Inferior parietal cortex (tissue), 1 donor: ENCODE measurements around the gene RPRML.
"Not testable (repeated sequence)": the region's sequence is repeated elsewhere in the genome, so short reads cannot be mapped to it uniquely, and the experiment has no call there.

Experiments
- DNase-seq: peaks from one replicate; pipeline ENCODE4 v3.0.0-alpha.2; 2016; ENCODE audit errors: extremely low spot score

The RPRML gene

DNA sequence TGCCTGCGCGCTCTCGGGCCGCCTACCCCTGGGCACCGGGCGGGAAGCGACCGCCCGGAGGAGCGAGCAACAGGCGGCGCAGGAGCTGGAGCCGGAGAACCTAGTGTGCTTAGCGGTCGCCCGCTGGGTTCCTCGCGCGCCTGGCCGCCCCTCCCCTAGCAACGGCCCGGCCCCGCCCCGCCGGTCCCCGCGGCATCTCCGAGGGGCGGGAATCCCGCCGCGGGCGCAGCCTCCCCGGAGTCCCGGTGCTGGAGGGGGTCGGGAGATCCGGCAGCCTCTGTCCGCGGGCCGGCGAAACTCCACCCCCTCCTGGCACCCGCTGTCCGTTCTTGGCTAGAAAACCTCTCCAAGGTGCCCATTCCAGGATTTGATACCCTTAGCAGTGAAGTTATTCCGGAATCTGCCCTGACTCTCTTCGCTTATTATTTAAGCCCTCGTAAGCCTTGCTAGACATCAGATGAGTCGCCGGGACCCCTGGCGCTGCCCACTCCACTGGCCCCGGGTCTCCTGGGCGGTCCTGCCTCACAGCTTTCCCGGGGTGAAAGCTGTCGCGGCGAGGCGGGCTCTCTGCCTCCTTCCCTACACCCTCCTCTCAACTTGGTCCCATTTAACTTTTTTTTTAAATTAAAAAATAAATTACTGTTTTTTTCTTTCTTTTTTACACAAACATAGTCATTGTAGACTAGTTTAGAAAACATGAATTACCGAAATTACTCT lies at the start of gene RPRML:
RPRML (minus strand) TSS at position 107 of the 717 bp plus-strand sequence. CDS start 246 bp downstream, outside the sequence.
- no peak for DNase-seq

DNA sequence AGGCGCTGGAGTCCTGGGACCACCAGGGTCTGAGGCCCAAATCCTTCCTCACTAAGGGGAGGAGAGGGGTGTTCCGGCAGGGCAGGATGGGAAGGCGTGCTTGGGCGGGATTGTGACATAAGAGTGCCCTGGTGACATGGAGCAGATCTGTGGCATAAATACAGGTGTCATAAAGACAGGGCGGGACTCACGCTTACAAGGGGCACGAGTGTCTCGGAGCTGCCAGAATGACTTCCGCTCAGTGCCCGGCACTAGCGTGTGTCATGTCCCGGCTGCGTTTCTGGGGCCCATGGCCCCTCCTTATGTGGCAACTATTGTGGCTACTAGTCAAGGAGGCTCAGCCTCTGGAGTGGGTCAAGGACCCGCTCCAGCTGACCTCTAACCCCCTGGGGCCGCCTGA lies 37.9 kb upstream of the RPRML start:
- not testable (repeated sequence) for DNase-seq

DNA sequence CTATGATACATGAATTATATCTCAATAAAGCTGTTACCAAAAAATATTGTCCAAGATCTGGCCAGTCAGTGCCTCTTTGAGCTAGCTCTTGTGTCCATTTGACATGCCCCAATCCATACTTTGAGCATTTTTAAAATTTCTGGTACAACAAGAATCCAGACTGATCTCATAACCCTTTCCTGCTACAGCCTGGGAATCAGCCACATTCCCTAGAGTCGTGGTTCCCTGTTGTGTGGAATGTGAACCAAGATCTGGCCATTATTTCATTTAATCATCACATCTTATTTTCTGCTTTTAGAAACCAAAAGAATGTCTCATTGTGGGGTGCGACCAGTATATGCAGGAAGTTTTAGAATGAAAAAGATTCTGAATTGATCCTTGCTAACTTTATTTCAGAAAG lies 34.3 kb upstream of the RPRML start:
- no peak for DNase-seq

DNA sequence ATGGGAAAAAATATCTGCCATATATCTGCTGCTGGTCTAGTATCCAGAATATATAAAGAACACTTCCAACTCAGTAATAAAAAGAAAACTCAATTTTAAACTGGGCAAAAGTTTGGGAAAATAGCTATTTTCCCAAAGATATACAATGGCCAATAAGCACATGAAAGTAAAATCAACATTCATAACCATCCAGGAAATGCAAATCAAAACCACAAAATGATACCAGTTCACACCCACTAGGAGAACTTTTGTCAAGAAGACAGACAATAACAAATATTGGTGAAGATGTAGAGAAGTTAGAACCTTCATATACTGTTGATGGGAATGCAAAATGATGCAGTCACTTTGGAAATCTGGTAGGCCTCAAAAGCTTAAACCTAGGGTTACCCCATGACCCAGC lies 33.4 kb upstream of the RPRML start:
- DNase-seq: no peak

DNA sequence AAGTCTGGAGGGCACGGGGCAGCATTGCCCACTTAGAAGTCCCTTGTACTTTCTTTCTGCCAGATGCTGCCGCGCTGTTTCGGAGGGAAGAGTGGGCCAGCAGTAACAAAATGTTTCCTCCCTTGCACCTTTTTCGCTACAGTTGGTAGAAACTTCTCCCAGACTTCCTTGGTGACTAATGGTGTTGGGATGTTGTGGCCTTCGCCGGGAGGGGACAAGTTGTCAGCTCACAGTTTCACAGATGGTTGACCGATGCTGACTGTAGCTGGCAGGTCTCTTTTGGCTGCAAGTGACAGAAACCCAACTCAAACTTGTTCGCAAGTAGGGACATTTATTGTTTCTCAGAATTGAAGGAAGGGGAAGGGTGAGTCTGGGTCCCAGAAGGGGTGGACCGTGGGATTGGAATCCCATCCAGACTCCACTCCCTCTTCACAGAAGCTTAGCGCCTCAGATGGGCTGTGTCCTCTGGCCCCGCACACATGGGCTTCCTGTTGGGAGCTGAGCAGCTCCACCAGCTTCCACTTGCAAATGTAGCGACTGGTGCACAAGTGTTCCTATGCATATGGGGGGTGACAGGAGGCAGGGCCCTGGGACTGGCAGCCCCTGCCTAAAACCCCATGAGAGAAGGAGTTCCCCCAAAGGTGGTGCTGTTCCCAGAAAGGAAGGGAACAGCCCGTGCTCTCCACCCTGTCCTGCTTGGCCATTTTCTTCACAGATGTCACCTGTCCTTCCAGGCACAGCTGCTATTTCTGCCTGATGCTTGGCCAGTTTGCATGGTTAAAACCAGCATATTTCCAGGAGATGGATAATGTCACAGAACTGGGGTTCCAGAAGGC lies 30.9 kb upstream of the RPRML start:
- DNase-seq: no peak

DNA sequence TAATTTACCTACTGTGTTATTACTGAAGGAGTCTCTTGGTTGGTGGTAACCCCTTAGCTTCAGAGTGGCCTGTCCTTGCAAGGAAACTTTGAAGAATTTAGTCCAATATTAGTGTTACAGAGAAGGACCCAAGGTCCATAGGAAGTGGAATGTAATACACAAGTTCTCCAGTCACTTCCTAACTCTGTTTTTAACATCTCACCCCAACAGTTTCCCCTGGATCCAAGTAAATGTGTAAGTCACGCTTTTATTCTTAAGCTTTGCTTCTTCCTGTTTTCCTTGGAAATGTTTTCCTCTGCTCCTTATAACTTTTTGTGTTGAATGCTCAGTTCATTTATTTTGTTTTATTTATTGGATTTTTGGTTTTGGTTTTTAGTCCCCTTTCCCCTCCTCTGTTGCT lies 25.9 kb upstream of the RPRML start:
- no peak for DNase-seq

DNA sequence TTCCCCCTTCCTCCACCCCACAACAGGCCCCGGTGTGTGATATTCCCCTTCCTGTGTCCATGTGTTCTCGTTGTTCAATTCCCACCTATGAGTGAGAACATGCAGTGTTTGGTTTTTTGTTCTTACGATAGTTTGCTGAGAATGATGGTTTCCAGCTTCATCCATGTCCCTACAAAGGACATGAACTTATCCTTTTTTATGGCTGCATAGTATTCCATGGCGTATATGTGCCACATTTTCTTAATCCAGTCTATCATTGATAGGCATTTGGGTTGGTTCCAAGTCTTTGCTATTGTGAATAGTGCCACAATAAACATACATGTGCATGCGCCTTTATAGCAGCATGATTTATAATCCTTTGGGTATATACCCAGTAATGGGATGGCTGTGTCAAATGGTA lies 24.8 kb upstream of the RPRML start:
- DNase-seq: not testable (repeated sequence)

DNA sequence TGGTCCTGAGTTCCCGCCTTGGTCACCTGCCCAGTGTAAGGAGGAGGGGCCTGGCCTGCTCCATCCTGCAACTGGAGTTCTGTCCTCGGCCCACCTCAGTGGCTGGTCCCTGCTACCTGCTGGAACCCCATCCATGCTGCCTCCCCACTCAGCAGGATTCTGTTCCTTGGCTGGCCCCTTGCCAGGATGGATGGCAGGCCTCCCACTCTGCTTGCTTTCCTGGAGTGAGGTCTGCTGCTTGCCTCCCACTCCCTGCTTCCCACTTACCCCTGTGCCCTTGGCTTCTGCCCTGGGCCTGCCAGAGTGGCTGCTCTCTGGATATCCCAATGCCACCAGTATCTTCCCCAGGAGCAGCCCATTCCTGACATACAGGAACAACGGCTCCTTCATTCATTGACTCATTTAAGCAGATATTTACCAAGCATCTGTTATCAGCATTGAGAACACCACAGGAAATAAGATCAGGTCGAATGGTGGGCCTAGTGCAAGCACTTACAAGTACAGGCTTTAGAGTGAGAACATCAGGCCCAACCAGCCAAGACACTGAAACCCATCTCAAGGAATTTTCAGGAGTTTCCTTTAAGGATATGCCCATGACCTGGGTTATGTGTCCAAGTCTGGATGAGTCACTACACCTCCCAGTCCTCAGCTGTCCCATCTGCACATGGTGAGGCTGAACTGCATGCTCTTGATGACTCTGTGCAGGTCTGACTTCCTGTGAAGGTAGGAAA lies 17.0 kb upstream of the RPRML start:
- no peak for DNase-seq

DNA sequence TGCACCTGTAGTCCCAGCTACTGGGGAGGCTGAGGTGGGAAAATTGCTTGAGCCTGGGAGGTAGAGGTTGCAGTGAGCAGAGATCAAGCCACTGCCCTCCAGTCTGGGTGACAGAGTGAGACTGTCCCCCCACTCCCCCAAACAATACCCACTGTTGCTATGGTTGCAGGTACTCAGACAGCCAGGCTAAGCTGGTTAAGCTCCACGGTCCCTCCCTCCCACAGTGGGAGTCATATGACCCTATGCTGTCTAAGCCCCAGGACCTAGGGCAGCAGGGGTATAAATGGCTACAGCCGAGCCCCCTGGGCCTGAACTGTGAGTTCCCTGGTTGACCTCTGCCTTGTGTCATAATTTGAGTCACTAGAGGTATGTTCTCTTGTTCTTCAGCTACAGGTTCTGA lies 15.9 kb upstream of the RPRML start:
- no peak for DNase-seq

DNA sequence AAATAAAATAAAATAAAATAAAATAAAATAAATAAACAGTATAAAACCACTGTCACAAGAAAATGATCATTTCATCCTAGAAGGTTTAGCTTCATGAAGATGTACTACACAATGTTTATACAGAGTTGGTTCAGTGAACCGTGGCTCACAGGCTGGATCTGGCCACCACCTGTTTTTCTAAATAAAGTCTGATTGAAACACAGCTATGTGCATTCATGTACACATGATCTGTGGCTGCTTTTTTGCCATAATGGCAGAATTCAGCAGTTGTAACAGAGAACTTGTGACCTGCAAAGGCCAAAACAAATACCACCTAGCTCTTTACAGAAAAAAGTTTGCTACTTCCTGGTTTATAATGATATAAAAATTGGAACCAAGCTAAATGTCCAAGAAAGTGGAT lies 12.6 kb upstream of the RPRML start:
- no peak for DNase-seq

DNA sequence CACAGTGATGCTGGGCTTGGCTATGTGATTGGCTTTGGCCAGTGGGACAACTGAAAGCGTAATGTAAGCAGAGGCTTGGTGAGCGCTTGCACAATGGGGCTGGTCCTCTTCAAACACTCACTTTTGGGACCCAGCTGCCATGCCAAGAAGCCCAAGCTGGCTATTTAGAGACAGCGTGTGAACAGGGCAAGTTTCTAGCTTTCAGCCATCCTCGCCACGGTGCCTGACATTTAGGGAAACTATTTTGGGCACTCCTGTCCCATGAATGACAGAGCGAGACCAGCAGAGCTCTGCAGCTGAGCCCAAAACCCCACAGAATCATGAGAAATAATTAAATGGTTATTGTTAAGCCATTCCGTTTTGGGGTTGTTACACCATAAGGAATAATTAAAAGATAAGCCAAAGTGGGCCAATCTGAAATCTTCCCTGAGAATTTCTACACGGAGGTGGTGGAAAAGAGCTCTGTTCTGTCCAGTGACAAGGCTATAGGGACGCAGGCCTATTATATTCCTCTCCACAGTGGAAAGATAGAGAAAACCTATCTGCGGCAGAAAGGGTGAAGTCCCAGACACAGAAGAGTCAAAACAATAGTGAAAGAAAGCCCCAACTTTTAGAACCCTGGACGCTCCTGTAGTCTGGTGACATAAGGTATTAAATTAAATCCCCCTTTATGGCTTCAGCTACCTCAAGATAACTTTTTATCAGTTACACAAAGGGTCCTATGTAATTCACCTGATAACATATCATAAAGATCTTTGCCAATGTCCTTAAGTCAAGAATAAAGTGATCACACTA lies 10.8 kb upstream of the RPRML start:
- no peak for DNase-seq

DNA sequence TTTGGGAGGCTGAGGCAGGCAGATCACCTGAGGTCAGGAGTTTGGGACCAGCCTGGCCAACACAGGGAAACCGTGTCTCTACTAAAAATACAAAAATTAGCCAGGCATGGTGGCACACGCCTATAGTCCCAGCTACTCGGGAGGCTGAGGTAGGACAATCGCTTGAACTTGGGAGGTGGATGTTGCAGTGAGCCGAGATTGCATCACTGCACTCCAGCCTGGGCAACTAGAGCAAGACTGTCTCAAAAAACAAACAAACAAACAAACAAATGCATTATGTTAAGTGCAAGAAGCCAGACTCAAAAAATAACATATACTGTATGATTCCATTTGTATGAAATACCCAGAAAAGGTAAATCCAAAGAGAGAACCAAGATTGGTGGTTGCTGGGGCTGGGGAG lies 8.9 kb upstream of the RPRML start:
- not testable (repeated sequence) for DNase-seq

DNA sequence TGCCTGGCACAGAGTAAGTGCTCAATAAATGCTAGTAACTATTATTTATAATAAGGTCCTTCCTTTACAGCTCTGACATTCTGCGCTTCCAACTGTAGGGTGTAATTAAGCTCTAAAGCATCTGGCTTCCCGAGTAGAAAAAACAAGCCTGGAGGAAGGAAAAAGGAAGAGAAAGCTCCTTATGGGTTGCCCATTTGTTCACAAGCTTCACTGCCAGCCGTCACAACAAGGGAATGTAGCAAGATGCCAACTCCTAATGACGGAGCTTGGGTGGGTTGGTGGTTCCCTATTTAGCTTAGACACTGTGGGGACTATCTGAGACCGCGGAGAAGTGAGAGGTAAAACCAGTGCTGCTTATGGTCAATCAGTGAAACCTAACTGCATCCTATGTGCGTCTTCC lies 7.3 kb upstream of the RPRML start:
- DNase-seq: no peak

DNA sequence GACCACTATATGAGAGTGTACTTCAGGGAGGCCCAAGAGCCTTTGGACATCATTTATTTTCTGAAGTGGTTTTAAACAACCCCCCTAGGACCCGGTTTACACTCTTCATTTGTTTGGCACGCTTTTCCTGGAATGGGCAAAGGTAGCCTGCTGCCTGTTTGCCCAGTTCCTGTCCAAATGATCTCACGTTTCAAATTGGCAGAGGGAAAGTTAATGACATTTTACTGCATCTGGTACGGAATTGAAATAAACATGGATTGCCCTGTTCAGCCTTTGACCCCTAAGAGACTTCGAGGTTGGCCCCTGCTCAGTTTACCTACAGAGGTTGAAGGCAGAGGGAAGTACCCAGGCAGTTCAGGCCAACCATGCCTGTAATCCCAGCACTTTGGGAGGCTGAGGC lies 5.8 kb upstream of the RPRML start:
- no peak for DNase-seq

DNA sequence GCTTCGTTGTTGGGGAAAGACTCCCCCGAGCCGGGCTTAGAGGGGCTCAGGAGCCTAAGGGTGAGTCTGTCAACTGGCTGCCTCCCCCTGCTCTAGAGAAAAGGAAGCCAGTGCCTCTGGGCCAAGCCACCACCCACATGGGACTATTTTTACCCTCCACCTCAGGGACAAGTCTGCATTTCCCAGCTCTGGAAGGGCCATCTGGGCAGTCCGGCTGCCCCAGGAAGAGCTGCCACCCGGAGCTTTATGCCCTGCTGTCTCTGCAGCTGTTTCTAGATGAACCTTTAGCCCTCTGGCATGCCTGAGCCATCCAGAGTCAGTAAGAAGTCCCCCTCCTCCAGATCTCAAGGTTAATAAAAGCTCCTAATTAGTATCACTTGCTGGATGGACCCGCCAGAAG lies 5.3 kb upstream of the RPRML start:
- DNase-seq: no peak

DNA sequence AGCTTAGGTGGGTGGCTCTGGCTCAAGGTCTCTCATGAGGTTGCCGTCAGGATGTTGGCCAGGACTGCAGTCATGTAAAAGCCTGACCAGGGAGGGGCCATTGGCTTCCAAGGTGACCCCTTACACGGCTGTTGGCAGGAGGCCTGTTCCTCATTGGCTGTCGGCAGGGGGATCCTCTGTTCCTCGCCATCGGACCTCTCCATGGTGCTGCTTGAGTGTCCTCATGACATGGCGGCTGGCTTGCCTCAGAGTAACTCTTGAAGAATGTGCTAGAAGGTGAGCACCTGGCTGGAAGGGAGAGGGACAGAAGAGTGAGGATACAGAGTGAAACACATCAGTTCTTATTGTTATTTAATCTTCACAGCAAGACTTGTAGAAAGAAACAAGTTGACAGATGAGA lies 4.7 kb upstream of the RPRML start:
- no peak for DNase-seq

DNA sequence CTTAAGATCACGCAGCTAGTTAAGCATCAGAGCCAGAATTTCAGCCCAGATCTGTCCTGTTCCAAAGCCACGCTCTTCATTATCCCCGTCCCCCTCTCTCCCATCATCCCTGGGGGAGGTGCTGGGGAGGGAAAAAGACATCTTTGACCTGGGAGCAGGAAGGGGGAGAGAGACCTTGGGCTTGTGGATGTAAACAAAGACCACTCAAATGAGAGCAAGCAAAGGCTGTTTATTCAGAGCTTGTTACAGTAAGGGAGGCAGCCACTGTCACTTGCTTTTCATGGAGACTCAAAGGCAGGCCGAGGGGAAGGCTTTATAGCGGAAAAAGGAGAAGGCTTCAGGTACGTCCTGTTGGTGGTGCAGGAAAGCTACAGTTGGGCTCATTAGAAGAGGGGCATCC lies 3.5 kb upstream of the RPRML start:
- DNase-seq: no peak

DNA sequence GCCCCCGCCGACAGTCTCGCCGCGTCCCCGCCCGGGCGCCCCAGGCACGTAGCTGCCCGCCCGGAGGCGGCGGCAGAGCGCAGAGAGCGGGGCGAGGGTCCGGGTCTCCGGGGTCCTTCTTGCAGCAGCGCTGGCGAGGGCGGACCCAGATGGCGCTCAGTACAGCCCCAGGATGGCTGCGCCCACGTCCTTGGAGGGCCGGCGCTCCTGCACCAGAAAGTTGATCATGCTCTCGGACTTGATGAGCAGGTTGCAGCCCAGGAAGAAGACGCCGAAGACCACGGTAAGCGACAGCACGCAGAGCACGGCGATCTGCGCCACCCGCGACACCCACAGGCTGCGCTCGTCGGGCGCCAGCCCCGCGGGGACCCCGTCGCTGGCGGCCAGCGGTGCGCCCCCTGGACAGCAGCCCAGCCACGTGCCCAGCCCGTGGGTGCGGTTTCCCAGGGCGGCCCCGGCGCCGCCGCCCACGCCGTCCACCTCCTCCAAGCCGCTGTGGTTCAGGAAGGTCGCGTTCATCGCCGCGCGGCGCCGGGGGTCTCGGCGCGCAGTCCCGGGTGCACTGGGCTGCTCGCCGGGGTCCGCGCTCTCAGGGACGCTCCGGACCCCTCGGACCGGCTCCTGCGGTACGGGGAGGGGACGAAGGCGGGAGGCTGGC lies 435 bp downstream of the RPRML start:
- DNase-seq: no peak

DNA sequence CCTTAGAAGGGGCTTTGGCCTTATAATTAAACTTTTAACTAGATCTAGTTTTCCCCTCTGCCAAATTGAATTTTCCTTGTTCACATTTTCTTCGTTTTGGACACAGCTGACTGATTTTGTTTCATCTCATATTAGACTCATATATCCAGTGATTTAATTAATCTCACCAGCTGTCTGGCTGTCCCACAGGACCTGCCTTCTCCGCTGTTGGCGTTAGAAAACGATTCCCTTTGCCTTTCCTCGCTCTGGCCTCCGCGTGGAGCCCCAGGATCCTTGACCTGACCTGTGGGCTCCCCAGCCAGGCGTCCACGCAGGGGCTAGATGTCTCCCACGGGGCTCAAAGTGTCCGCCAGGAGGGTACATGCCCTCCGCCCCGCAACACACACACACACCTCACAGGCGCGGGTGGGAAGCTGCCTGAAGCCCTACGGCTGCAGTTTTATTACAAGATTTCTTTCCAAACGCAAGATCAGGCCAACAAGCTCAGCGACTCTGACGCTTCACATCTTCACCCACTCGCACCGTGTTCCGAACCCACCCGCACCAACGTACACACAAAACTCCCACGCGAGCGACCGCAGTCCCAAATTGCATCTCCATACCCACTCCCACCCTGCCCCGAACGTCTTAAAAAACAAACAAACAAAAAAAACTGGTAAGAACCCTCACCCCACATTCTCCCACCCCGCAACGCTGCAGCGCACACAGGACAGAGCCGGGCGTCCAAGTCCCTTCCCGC lies 1.1 kb downstream of the RPRML start:
- DNase-seq: no peak

DNA sequence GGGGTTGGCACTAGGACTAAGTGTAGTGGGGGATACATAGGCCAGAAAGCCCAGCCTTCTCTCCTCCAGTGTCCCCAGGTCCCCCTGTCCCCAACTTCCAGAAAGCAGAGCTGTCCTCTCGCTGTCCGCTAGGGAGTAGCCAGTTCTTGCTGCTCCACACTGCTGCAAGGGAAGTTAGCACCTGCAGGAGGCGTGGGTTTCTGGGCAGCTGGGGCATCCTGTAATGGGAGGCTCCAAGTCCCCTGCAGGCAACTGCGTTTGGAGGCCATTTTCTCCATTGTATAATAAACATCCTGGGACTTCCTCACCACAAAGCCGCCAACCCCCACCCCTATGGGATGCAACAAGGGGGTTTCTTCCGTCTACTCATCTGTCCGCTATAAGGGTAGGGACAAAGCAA lies 1.7 kb downstream of the RPRML start:
- DNase-seq: no peak
